Skeletal muscle cell (primary cell): Measurements from ENCODE around the gene USP6NL.
"Not testable (repeated sequence)": the region's sequence is repeated elsewhere in the genome, so short reads cannot be mapped to it uniquely, and the experiment has no call there.

Source experiments
- DNase-seq: peaks from one replicate; pipeline ENCODE4 v3.0.0-alpha.2; 2010; ENCODE audit warnings: low read depth
- H3K4me3 ChIP-seq: 2 replicates; pipeline ENCODE4 v1.5.1; 2011; ENCODE audit warnings: low read depth, mild to moderate bottlenecking, control low read depth, low read length, moderate library complexity

The USP6NL gene

GRCh38 chr10:11499425-11500071 is 111.9 kb downstream of the USP6NL start:
- no peak overlapping the region for H3K4me3 ChIP-seq
- DNase-seq = no peak

- H3K4me3 ChIP-seq = no peak overlapping the region
- DNase-seq = no peak
Measured at GRCh38 chr10:11498399-11498798, 113.1 kb downstream of the USP6NL start.

DNA sequence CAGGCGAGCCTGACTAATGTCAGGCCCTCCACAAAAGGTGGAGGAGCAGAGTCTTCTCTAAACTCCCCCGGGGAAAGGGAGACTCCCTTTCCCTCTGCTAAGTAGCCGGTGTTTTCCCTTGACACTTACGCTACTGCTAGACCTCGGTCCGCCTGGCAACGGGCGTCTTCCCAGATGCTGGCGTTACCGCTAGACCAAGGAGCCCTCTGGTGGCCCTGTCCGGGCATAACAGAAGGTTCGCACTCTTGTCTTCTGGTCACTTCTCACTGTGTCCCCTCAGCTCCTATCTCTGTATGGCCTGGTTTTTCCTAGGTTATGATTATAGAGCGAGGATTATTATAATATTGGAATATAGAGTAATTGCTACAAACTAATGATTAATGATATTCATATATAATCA is 116.5 kb downstream of the USP6NL start:
- not testable (repeated sequence) for DNase-seq, H3K4me3 ChIP-seq

DNA sequence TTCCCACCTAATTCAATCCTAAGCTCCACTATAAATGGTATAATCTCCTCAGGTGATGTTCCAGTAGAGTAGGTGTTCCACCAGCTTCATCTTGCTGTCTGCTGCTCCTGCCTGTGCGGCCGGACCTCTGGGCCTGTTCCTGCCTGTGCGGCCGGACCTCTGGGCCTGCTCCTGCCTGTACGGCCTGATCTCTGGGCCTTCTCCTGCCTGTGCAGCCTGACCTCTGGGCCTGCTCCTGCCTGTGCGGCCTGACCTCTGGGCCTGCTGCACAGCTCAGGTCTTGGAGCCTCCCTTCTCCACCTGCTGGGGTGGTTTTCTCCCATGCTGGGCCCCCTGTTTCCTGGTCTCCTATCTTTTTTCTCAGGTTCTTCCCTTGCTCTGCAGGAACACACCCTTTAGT is 117.8 kb downstream of the USP6NL start:
- H3K4me3 ChIP-seq = no peak overlapping the region
- DNase-seq = no peak

GRCh38 chr10:11491087-11491486 is 120.4 kb downstream of the USP6NL start:
- H3K4me3 ChIP-seq = no peak overlapping the region
- no peak for DNase-seq

- no peak overlapping the region for H3K4me3 ChIP-seq
- no peak for DNase-seq
Measured at GRCh38 chr10:11489591-11489990, 121.9 kb downstream of the USP6NL start.

GRCh38 chr10:11488126-11488525 is 123.3 kb downstream of the USP6NL start:
- no peak for DNase-seq
- no peak overlapping the region for H3K4me3 ChIP-seq

GRCh38 chr10:11483201-11484148 is 128.0 kb downstream of the USP6NL start:
- no peak overlapping the region for H3K4me3 ChIP-seq
- DNase-seq = no peak

DNA sequence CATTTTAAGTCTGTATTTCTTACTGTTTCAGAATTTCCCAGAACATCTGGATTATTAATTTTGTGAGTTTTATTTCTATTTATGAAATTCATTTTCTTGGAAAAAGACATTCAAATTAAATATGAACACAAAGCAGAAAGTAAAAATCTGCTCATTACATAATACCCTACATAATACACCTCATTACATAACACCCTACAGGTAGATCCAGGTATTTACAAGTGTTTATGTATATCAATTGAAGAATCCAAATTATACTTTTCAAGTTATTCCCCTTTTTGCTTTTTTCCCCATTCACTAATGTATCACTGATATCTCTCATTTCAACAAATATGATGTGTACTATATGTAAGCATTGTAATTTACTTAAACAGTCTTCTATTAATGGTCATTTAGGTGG is 129.1 kb downstream of the USP6NL start:
- H3K4me3 ChIP-seq = no peak overlapping the region

GRCh38 chr10:11480687-11481086 is 130.8 kb downstream of the USP6NL start:
- no peak overlapping the region for H3K4me3 ChIP-seq
- DNase-seq = no peak

More for the DNA sequence above, 129.1 kb downstream of the USP6NL start:
- DNase-seq = no peak

- DNase-seq = no peak
- H3K4me3 ChIP-seq = no peak overlapping the region
Measured at GRCh38 chr10:11479300-11479699, 132.2 kb downstream of the USP6NL start.

DNA sequence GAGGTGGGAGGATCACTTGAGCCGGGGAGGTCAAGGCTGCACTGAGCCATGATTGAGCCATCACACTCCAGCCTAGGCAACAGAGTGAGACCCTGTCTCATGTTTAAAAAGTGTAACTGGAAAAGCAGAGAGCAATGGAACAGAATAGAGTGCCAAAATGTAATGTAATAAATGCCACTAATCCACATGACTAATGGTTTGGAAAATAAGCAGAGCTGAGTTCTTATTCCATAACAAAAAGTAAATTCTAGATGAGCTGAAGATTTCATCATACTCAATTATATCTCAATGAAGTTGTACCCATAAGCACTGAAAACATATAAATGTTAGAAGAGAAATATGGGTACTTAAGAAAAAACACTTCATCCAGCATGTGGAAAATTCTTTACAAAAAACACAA is 132.6 kb downstream of the USP6NL start:
- no peak for DNase-seq
- no peak overlapping the region for H3K4me3 ChIP-seq

GRCh38 chr10:11475831-11476434 is 135.5 kb downstream of the USP6NL start:
- DNase-seq = no peak
- H3K4me3 ChIP-seq = no peak overlapping the region

DNA sequence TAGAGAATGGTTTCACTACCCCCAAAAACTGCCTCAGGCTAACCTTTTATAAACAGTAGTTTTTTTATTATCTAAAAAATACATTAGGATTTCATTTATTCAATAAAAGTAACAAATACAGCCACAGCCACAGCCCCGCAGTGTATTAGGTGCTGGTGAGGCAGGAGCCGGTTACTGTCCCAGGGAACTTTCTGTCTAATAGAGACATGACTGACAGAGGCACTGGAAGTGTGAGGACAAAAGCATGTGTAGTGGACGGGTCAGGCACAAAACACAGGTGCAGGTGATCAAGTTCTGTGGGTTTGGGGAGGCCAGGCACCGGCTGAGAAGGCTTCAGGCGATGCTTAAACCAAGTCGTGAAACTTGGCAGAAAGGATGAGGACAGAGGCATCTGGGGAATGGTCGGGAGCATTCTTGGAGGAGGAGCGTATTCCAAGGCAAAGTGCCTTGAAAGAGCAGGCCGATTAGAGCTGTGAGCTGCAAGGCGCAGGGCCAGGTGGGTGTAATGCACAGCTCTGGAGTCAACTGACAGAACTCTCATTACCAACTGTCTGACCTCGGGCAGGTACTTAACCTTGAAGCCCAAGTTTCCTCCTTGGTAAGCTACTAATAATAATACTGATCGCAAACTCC is 138.2 kb downstream of the USP6NL start:
- H3K4me3 ChIP-seq = no peak overlapping the region
- no peak for DNase-seq

DNA sequence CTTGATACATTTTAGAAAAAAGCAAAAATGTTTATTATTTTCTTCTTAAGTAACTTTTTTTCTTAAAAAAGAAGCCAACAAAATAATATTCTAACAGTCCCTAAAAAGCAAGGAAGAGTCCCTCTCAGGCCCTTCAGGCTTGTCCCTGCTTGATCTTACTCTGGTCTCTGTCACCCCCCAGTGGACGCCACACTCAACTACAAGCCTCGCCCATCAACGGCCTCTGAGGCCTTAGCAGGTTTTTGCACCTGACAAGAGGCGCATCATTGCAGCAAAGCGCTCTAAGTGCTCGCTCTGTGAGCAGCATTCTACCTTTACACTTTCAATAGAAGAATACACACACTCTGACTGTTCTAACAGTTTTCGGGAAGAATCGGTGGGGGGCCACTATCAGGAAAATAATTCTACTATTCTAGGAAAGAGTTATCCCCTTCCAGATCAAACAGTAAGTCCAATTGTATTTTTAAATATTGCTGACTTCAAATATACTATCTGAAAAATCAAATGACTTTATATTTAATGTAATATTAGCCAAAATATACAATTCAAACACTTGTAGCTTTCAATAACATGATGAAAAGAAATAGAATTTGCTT is 139.2 kb downstream of the USP6NL start:
- DNase-seq = peak; percentile 4

DNA sequence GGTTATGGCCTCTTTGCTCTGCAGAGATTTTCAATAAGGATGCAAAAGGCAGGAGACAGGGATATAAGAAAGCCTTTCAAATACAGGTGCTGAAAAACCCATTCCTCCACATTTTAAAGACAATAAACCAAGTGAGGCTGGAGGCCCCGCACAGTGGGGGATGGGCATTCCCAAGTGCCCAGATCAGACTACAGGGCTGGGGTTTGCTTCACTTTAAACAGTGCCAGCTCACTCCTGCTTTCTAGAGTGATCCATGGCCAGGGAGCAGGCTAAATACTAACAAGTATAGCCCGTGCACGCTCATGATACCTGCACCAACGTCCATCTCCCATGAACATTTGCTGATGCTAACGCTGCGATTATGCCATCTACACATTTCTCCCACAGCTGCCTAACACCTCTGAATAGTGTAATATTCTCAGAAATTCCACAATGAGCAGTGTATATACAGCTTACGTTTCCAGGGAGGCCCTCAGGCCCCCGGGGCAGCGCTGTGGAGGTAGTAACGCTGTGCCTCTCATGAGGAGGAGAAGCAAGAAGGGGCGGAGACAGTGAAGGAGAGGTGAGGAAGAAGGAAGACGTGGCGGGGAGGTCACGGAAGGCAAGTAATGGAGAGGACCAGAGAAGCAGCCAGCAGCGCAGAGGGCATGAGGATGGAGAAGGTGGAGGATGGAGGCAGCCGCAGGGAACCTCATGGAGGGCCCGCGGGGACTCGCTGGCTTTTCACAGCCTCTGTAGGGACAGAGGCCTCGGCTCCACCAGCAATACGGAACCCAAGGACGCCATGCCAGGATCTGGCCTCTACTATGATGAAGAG is 141.7 kb downstream of the USP6NL start:
- H3K4me3 ChIP-seq = no peak overlapping the region
- DNase-seq = no peak

More for the DNA sequence above, 139.2 kb downstream of the USP6NL start:
- no peak overlapping the region for H3K4me3 ChIP-seq

DNA sequence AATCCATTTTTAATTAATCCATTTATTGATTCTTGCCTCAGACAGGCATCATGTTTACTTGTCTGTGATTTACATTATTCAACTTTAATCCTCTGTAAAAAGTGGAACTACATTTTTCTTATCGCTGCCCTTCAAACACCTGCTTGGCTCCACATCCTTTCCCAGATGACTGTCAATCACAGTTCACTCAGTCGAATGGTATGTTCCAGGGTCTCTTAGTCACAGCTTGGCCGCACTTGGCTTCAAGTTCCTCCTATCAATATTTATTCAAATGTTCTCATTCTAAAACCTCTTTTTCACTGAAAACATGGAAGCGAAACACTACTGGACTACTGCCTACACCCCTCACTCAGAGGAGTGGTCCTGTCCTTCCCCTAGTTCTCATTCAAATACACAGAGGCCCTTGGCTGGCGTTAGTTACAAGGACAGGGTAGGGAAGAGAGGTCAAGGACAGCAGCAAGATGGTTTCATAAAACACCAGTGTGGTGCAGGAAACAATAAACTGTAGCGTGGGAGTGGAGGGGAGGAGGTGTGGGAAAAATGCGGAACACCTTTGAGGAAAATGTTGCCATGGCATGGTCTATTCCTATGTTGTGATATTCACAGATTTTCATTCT is 143.2 kb downstream of the USP6NL start:
- no peak overlapping the region for H3K4me3 ChIP-seq
- peak; percentile 24 for DNase-seq

- DNase-seq = no peak
- H3K4me3 ChIP-seq = no peak overlapping the region
Measured at GRCh38 chr10:11465406-11465805, 146.0 kb downstream of the USP6NL start.
